H9 (cell line): ENCODE results near the gene VIPR2. TPM values are rescaled to one million over a fixed set of nuclear protein-coding genes. Genes with fewer than 3 reads are reported as not detected.
"Not testable (repeated sequence)": the region's sequence is repeated elsewhere in the genome, so short reads cannot be mapped to it uniquely, and the experiment has no call there.

Experiments
- DNase-seq: peaks from one replicate; pipeline ENCODE4 v3.0.0-alpha.2; 2017
- H2AFZ ChIP-seq: one replicate; pipeline ENCODE4 v1.6.1; 2013; ENCODE audit warnings: mild to moderate bottlenecking, low read length, control low read depth, moderate library complexity
- H2AK5ac ChIP-seq: 2 replicates; pipeline ENCODE4 v1.6.1; 2013; ENCODE audit warnings: low read length, control low read depth, mixed read lengths; ENCODE audit not compliant: insufficient read length
- H2BK120ac ChIP-seq: one replicate; pipeline ENCODE4 v1.6.1; 2013; ENCODE audit warnings: low read depth, mild to moderate bottlenecking, low read length, control low read depth, inconsistent platforms; ENCODE audit not compliant: poor library complexity, severe bottlenecking
- H2BK12ac ChIP-seq: 2 replicates; pipeline ENCODE4 v1.6.1; 2013; ENCODE audit warnings: low read length, control low read depth, mixed read lengths, low read depth; ENCODE audit not compliant: insufficient read length
- H2BK15ac ChIP-seq: 2 replicates; pipeline ENCODE4 v1.6.1; 2013; ENCODE audit warnings: low read depth, low read length, control low read depth
- H2BK20ac ChIP-seq: one replicate; pipeline ENCODE4 v1.6.1; 2013; ENCODE audit warnings: low read depth, mild to moderate bottlenecking, low read length, control low read depth, inconsistent platforms; ENCODE audit not compliant: poor library complexity, severe bottlenecking
- H2BK5ac ChIP-seq: 2 replicates; pipeline ENCODE4 v1.6.1; 2013; ENCODE audit warnings: low read length, control low read depth, mixed read lengths; ENCODE audit not compliant: insufficient read length
- H3K14ac ChIP-seq: 2 replicates; pipeline ENCODE4 v1.6.1; 2013; ENCODE audit warnings: low read length, control low read depth; ENCODE audit not compliant: insufficient read depth
- H3K18ac ChIP-seq: 2 replicates; pipeline ENCODE4 v1.6.1; 2013; ENCODE audit warnings: low read depth, mild to moderate bottlenecking, mixed read lengths, low read length, control low read depth; ENCODE audit not compliant: insufficient read length
- H3K23ac ChIP-seq: 2 replicates; pipeline ENCODE4 v1.6.1; 2013; ENCODE audit warnings: low read length, control low read depth, mixed read lengths, low read depth; ENCODE audit not compliant: insufficient read length
- H3K23me2 ChIP-seq: 2 replicates; pipeline ENCODE4 v1.6.1; 2013; ENCODE audit warnings: low read depth, mild to moderate bottlenecking, mixed read lengths, low read length, control low read depth; ENCODE audit not compliant: insufficient read length, poor library complexity, severe bottlenecking
- H3K27ac ChIP-seq: 2 replicates; pipeline ENCODE4 v1.5.1; 2013; ENCODE audit warnings: low read length, control low read depth, mixed read lengths, low read depth; ENCODE audit not compliant: insufficient read length
- H3K27me3 ChIP-seq: 2 replicates; pipeline ENCODE4 v1.6.1; 2013; ENCODE audit warnings: low read length, control low read depth, inconsistent platforms; ENCODE audit not compliant: insufficient read depth
- H3K4ac ChIP-seq: 2 replicates; pipeline ENCODE4 v1.6.1; 2013; ENCODE audit warnings: low read depth, mild to moderate bottlenecking, control low read depth, inconsistent platforms, low read length, moderate library complexity
- H3K4me1 ChIP-seq: 2 replicates; pipeline ENCODE4 v1.6.1; 2013; ENCODE audit warnings: low read length, control low read depth, inconsistent platforms; ENCODE audit not compliant: insufficient read depth
- H3K4me2 ChIP-seq: 2 replicates; pipeline ENCODE4 v1.6.1; 2013; ENCODE audit warnings: low read length, control low read depth, mixed read lengths; ENCODE audit not compliant: insufficient read length, insufficient read depth
- H3K56ac ChIP-seq: 2 replicates; pipeline ENCODE4 v1.6.1; 2013; ENCODE audit warnings: low read depth, mild to moderate bottlenecking, mixed read lengths, low read length, control low read depth; ENCODE audit not compliant: insufficient read length
- H3K79me1 ChIP-seq: 2 replicates; pipeline ENCODE4 v1.6.1; 2013; ENCODE audit warnings: low read depth, mild to moderate bottlenecking, moderate library complexity, low read length, control low read depth, inconsistent platforms; ENCODE audit not compliant: insufficient read depth, poor library complexity, severe bottlenecking
- H3K79me2 ChIP-seq: 2 replicates; pipeline ENCODE4 v1.6.1; 2013; ENCODE audit warnings: low read length, control low read depth, inconsistent platforms; ENCODE audit not compliant: insufficient read depth
- H3K9ac ChIP-seq: 2 replicates; pipeline ENCODE4 v1.6.1; 2013; ENCODE audit warnings: low read length, control low read depth, mixed read lengths; ENCODE audit not compliant: insufficient read length; ENCODE audit errors: extremely low read depth
- H3K9me3 ChIP-seq: one replicate; pipeline ENCODE4 v1.6.1; 2013; ENCODE audit warnings: low read depth, low read length, inconsistent platforms; ENCODE audit not compliant: control insufficient read depth
- H3T11ph ChIP-seq: one replicate; pipeline ENCODE4 v1.6.1; 2013; ENCODE audit warnings: mild to moderate bottlenecking, low read length, control low read depth, inconsistent platforms
- H4K20me1 ChIP-seq: one replicate; pipeline ENCODE4 v1.6.1; 2013; ENCODE audit not compliant: control insufficient read depth, insufficient read length, insufficient read depth
- H4K5ac ChIP-seq: 2 replicates; pipeline ENCODE4 v1.6.1; 2013; ENCODE audit warnings: low read depth, mild to moderate bottlenecking, mixed read lengths, low read length, control low read depth; ENCODE audit not compliant: insufficient read length
- H4K8ac ChIP-seq: replicated peaks from 2 replicates; pipeline ENCODE4 v1.6.1; 2013; ENCODE audit warnings: low read length, control low read depth, mixed read lengths, low read depth; ENCODE audit not compliant: insufficient read length
- H4K91ac ChIP-seq: 2 replicates; pipeline ENCODE4 v1.6.1; 2013; ENCODE audit warnings: low read depth, mild to moderate bottlenecking, moderate library complexity, mixed read lengths, low read length, control low read depth; ENCODE audit not compliant: insufficient read length
- H3K27ac Mint-ChIP-seq, 3 experiments: 2 replicates in 2 of 3; 3 replicates in 1 of 3; pipeline ENCODE4 v1.8.0; 2020 to 2021; ENCODE audit warnings: mixed read lengths in 3 of 3, mild to moderate bottlenecking in 1 of 3, moderate library complexity in 1 of 3
- H3K27me3 Mint-ChIP-seq: 2 replicates; pipeline ENCODE4 v1.8.0; 2021; ENCODE audit warnings: low read depth, mild to moderate bottlenecking, moderate library complexity, mixed read lengths
- H3K36me3 Mint-ChIP-seq, 3 experiments: 2 replicates in 2 of 3; 3 replicates in 1 of 3; pipeline ENCODE4 v1.8.0; 2020 to 2021; ENCODE audit warnings: low read depth in 3 of 3, mixed read lengths in 3 of 3; ENCODE audit not compliant: insufficient read depth in 1 of 3
- H3K4me1 Mint-ChIP-seq, 2 experiments: 2 replicates each; pipeline ENCODE4 v1.8.0; 2020; ENCODE audit warnings: mixed read lengths in 2 of 2
- H3K4me3 Mint-ChIP-seq, 2 experiments: 2 replicates in 1 of 2; 3 replicates in 1 of 2; pipeline ENCODE4 v1.8.0; 2020 to 2021; ENCODE audit warnings: mild to moderate bottlenecking in 2 of 2, mixed read lengths in 2 of 2, moderate library complexity in 1 of 2
- H3K9me3 Mint-ChIP-seq, 2 experiments: 2 replicates in 1 of 2; 3 replicates in 1 of 2; pipeline ENCODE4 v1.8.0; 2020; ENCODE audit warnings: mild to moderate bottlenecking in 2 of 2, mixed read lengths in 2 of 2, moderate library complexity in 1 of 2
- CTCF ChIP-seq: fragments of 200-600 bp; sonication (generic); conservative IDR thresholded peaks from 3 replicates; pipeline ENCODE4 v1.8.0; 2021; ENCODE audit warnings: antibody characterized with exemption, mild to moderate bottlenecking
- WGBS: extraction: QIAGEN DNeasy Blood & Tissue Kit; methylation state at CpG from one replicate; pipeline ENCODE4 v1.1.7; 2013; ENCODE audit warnings: missing lambda C conversion rate, low lambda C conversion rate, mixed read lengths; ENCODE audit not compliant: insufficient read length; ENCODE audit errors: extremely low coverage; 5-methylcytosine and 5-hydroxymethylcytosine counted together
- total RNA-seq: library from RNA; stranded (reverse); gene quantifications from 2 replicates; pipeline ENCODE4 v1.2.1, GENCODE V29; 2021

VIPR2 gene
- total RNA-seq, 1 experiment from 2014 or later = 1.6 TPM

- Histone ChIP-seq H4K8ac (no peak overlapping the region), H4K20me1 (no peaks in the 10 kb centered on the region), H2BK20ac (no peak overlapping the region), H3K23me2 (no peaks in the 10 kb centered on the region), H3K27ac (no peak overlapping the region), H2BK120ac (no peak overlapping the region), H3T11ph (no peak overlapping the region), H4K5ac (no peak overlapping the region), H2AK5ac (no peak overlapping the region), H3K79me2 (no peaks in the 10 kb centered on the region), H4K91ac (no peak overlapping the region), H2BK5ac (no peak overlapping the region), H2BK15ac (no peak overlapping the region), H3K4ac (no peak overlapping the region), H3K23ac (no peak overlapping the region), H3K56ac (no peak overlapping the region), H2BK12ac (no peak overlapping the region), H3K79me1 (no peaks in the 10 kb centered on the region), H3K9me3 (no peaks in the 10 kb centered on the region), H3K27me3 (no peaks in the 10 kb centered on the region), H3K14ac (no peak overlapping the region), H2AFZ (no peak overlapping the region), H3K4me2 (no peak overlapping the region), H3K18ac (no peak overlapping the region), H3K4me1 (no peaks in the 10 kb centered on the region), H3K9ac (no peak overlapping the region)
- Mint-ChIP-seq H3K4me3 (no peak overlapping the region; a peak in 1 of 5 replicates), H3K36me3 (peaks cover 0 to 26% (median 6%) of the 10 kb centered on the region in 3 experiments; a peak in 5 of 7 replicates), H3K9me3 (peaks cover 18 to 83% of the 10 kb centered on the region in 2 experiments), H3K4me1 (no peaks in the 10 kb centered on the region), H3K27me3 (peaks cover 5% of the 10 kb centered on the region), H3K27ac (no peak overlapping the region)
- DNase-seq = no peak
- no CpG with 5 or more reads among the region's 8 CpGs for WGBS
- no peak for TF ChIP-seq CTCF
These were observed 31.1 kb upstream of the VIPR2 start for GRCh38 chr7:159175792-159176191.

GRCh38 chr7:159175100-159175499, 30.4 kb upstream of the VIPR2 start:
- not testable (repeated sequence) for H3K79me2 ChIP-seq, H2BK12ac ChIP-seq, H3K4ac ChIP-seq, H2BK5ac ChIP-seq, H3K4me1 ChIP-seq, H3K79me1 ChIP-seq, H4K20me1 ChIP-seq, H3K56ac ChIP-seq, H4K5ac ChIP-seq, H3K4me2 ChIP-seq, H3K4me3 Mint-ChIP-seq, H2AFZ ChIP-seq, H2BK120ac ChIP-seq, H3K4me1 Mint-ChIP-seq, H4K91ac ChIP-seq, H3K27ac Mint-ChIP-seq, H3K27me3 ChIP-seq, H3K27ac ChIP-seq, H2BK20ac ChIP-seq, H3K23ac ChIP-seq, H4K8ac ChIP-seq, H2BK15ac ChIP-seq, H3T11ph ChIP-seq, H3K27me3 Mint-ChIP-seq, H3K23me2 ChIP-seq, H2AK5ac ChIP-seq, H3K18ac ChIP-seq, H3K9ac ChIP-seq, H3K9me3 ChIP-seq, H3K14ac ChIP-seq, DNase-seq
- no CpG with 5 or more reads among the region's 6 CpGs for WGBS
- Mint-ChIP-seq H3K36me3 (peaks cover 0 to 28% (median 6%) of the 10 kb centered on the region in 3 experiments; a peak in 5 of 7 replicates), H3K9me3 (peaks cover 14 to 83% of the 10 kb centered on the region in 2 experiments)
